Measurements from ENCODE around the gene DDHD1. TPM values are rescaled to one million over a fixed set of nuclear protein-coding genes. Genes with fewer than 3 reads are reported as not detected.

Gene DDHD1
- polyA plus RNA-seq, 1 donor (not counting 4 experiments of a cell fraction or from before 2014, with no cell fraction given): 10.4 TPM

DNA sequence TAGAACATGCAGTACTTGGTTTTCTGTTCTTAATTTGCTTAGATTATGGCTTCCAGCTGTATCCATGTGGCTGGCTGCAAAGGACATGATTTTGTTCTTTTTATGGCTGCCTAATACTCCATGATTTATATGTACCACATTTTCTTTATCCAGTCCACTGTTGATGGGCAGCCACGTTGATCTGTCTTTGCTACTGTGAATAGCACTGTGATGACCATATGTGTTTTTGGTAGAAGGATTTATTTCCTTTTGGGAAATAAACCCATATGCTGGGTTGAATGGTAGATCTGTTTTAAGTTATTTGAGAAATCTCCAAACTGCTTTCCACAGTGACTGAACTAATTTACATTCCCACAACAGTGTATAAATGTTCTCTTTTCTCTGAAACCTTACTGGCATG is 116.1 kb downstream of the DDHD1 start:
- TF ChIP-seq EZH2 (IDR thresholded peaks at IDR 0.05; ENCODE audit: low read length): no peak
- no peak for TF ChIP-seq CTCF (optimal IDR thresholded peaks at IDR 0.05 in 1 of 3, IDR thresholded peaks at IDR 0.05 in 1 of 3, conservative IDR thresholded peaks at IDR 0.05 in 1 of 3; ENCODE audit: extremely low read depth in 1 of 3, insufficient read depth in 2 of 3, low read length in 3 of 3)
- Histone ChIP-seq H3K36me3 (ENCODE audit: control insufficient read depth in 2 of 2, extremely low read depth in 1 of 2, insufficient read depth in 2 of 2, low read length in 2 of 2) (peaks cover 0 to 3% of the 10 kb centered on the region in 2 experiments), H3K4me1 (ENCODE audit: control insufficient read depth, extremely low read depth, insufficient read depth, low read length) (peaks cover 6% of the 10 kb centered on the region), H3K27me3 (ENCODE audit: control insufficient read depth, extremely low read depth, insufficient read depth, low read length) (no peaks in the 10 kb centered on the region), H3K9me3 (ENCODE audit: control insufficient read depth, low read depth, low read length) (no peaks in the 10 kb centered on the region), H3K4me2 (ENCODE audit: control insufficient read depth, extremely low read depth, insufficient read depth, low read depth, low read length) (no peak overlapping the region), H3K9me1 (ENCODE audit: control insufficient read depth, extremely low read depth, insufficient read depth, low read length) (no peaks in the 10 kb centered on the region), H4K20me1 (ENCODE audit: control insufficient read depth, extremely low read depth, insufficient read depth, low read length) (no peaks in the 10 kb centered on the region), H3K9ac (ENCODE audit: control insufficient read depth, extremely low read depth, insufficient read depth, low read length) (no peak overlapping the region), H3K4me3 (ENCODE audit: control insufficient read depth in 2 of 3, extremely low read depth in 1 of 3, insufficient read depth in 2 of 3, low read depth in 1 of 3, low read length in 3 of 3) (no peak overlapping the region), H3K79me2 (ENCODE audit: control insufficient read depth, insufficient read depth, low read length) (no peaks in the 10 kb centered on the region), H3K27ac (ENCODE audit: control insufficient read depth, insufficient read depth, low read length) (no peak overlapping the region), H2AFZ (ENCODE audit: control insufficient read depth, low read length) (no peak overlapping the region)
- DNase-seq (ENCODE audit: low read depth, low spot score) (no peak), FAIRE-seq (no peak)
- dilution Hi-C loops (cut with MboI; ENCODE audit: extremely low pct_ligation_motif_present, low sequenced_read_pairs): no loop called here

DNA sequence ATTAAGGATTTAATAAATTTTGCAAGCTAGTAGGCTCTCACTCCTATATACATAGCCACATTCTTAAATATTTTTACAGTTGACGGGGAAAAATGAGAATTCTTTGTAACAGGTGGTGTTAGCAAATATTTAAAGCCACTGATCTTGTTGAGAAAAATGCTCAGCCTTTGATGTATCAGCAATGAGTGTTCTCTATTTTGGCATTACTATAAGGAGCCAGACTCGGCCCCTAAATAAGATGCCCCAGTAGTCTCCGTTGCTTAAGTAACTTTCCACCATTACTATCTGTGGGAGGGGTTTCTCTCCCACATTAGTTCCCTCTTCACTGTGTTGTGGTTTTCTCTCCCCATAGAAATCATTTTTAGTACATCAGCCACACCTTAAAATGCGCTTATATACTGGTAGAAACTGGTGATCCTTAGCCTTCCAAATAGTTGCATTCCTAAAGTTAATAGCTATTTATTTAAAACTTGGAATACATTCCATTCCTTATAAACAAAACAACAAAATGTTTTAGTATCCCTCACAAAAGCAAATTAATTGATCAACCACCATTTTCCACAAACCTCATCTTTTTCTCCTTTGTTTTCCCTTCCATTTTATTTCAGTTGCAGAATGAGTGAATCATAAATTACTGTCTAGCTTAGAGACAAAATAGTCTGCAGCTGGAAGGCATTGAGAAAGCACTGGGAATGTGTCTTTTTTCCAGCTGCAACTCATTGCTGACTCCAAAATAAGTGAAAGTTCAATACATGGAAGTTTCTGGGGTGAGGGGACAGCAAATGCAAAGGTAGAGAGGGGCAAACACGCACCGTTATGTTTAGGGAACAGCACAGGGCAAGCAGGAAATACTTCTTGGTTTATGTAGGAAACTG is 117.5 kb downstream of the DDHD1 start:
- H2AFZ ChIP-seq (ENCODE audit: control insufficient read depth, low read length): no peak overlapping the region
- peaks cover 0 to 1% of the 10 kb centered on the region in 2 experiments for H3K36me3 ChIP-seq (ENCODE audit: control insufficient read depth in 2 of 2, extremely low read depth in 1 of 2, insufficient read depth in 2 of 2, low read length in 2 of 2)
- no peak for FAIRE-seq
- no peak overlapping the region for H3K9ac ChIP-seq (ENCODE audit: control insufficient read depth, extremely low read depth, insufficient read depth, low read length)
- no peaks in the 10 kb centered on the region for H4K20me1 ChIP-seq (ENCODE audit: control insufficient read depth, extremely low read depth, insufficient read depth, low read length)
- H3K9me3 ChIP-seq (ENCODE audit: control insufficient read depth, low read depth, low read length): no peaks in the 10 kb centered on the region
- peaks cover 7% of the 10 kb centered on the region for H3K4me1 ChIP-seq (ENCODE audit: control insufficient read depth, extremely low read depth, insufficient read depth, low read length)
- no peaks in the 10 kb centered on the region for H3K27me3 ChIP-seq (ENCODE audit: control insufficient read depth, extremely low read depth, insufficient read depth, low read length)
- DNase-seq (ENCODE audit: low read depth, low spot score): no peak
- no peaks in the 10 kb centered on the region for H3K79me2 ChIP-seq (ENCODE audit: control insufficient read depth, insufficient read depth, low read length)
- TF ChIP-seq EZH2 (IDR thresholded peaks at IDR 0.05; ENCODE audit: low read length) (no peak), CTCF (optimal IDR thresholded peaks at IDR 0.05 in 1 of 3, IDR thresholded peaks at IDR 0.05 in 1 of 3, conservative IDR thresholded peaks at IDR 0.05 in 1 of 3; ENCODE audit: extremely low read depth in 1 of 3, insufficient read depth in 2 of 3, low read length in 3 of 3) (no peak)
- H3K9me1 ChIP-seq (ENCODE audit: control insufficient read depth, extremely low read depth, insufficient read depth, low read length): no peaks in the 10 kb centered on the region
- no peak overlapping the region for H3K4me3 ChIP-seq (ENCODE audit: control insufficient read depth in 2 of 3, extremely low read depth in 1 of 3, insufficient read depth in 2 of 3, low read depth in 1 of 3, low read length in 3 of 3)
- no peak overlapping the region for H3K27ac ChIP-seq (ENCODE audit: control insufficient read depth, insufficient read depth, low read length)
- dilution Hi-C loops (cut with MboI; ENCODE audit: extremely low pct_ligation_motif_present, low sequenced_read_pairs): no loop called here
- H3K4me2 ChIP-seq (ENCODE audit: control insufficient read depth, extremely low read depth, insufficient read depth, low read depth, low read length): no peak overlapping the region
